Adrenal gland (tissue), 12 donors: ENCODE data around the gene ROBO2. TPM values are rescaled to one million over a fixed set of nuclear protein-coding genes. Genes with fewer than 3 reads are reported as not detected.

Experiments
- DNase-seq, 7 donors: peaks; one replicate each; pipeline ENCODE4 v3.0.0-alpha.2; 2019 to 2020
- H3K27ac ChIP-seq, 5 donors: fragments of 200-600 bp; sonication (generic) in 4 of 5; 1 replicate in 3 of 5; 2 replicates in 2 of 5; pipeline versions ENCODE4 v1.5.1 to v1.8.0; 2016 to 2020; ENCODE audit warnings: mild to moderate bottlenecking in 1 of 5
- H3K27me3 ChIP-seq: fragments of 200-600 bp; 2 replicates; pipeline ENCODE4 v1.8.0; 2021
- H3K36me3 ChIP-seq, 2 donors: fragments of 200-600 bp; replicated peaks in 1 of 2; 1 replicate in 1 of 2; 2 replicates in 1 of 2; pipeline versions ENCODE4 v1.5.1 to v1.8.0; 2018 to 2022
- H3K4me1 ChIP-seq, 2 donors: fragments of 200-600 bp; replicated peaks in 1 of 2; 1 replicate in 1 of 2; 2 replicates in 1 of 2; pipeline versions ENCODE4 v1.5.1 to v1.8.0; 2018 to 2021
- H3K4me3 ChIP-seq, 4 donors: fragments of 200-600 bp; sonication (generic) in 3 of 4; one replicate each; pipeline ENCODE4 v1.5.1; 2016 to 2018
- H3K9me3 ChIP-seq, 3 donors: fragments of 200-600 bp; sonication (generic) in 1 of 3; replicated peaks in 1 of 3; 1 replicate in 2 of 3; 2 replicates in 1 of 3; pipeline versions ENCODE4 v1.5.1 to v1.8.0; 2016 to 2021
- CTCF ChIP-seq, 6 experiments: fragments of 450-650 bp in 4 of 6; fragments of 200-600 bp in 2 of 6; sonication (generic) in 1 of 6; IDR thresholded peaks; 1 replicate in 5 of 6; 2 replicates in 1 of 6; pipeline versions ENCODE4 v1.5.1 to v1.8.0; 2016 to 2021; ENCODE audit warnings: antibody characterized with exemption in 6 of 6, mild to moderate bottlenecking in 2 of 6, moderate library complexity in 1 of 6
- POLR2A ChIP-seq, 2 donors: fragments of 450-650 bp; IDR thresholded peaks; one replicate each; pipeline ENCODE4 v1.6.1; 2017; ENCODE audit warnings: antibody characterized with exemption in 2 of 2, mild to moderate bottlenecking in 2 of 2, moderate library complexity in 1 of 2
- WGBS, 4 donors: extraction: QIAGEN DNeasy Blood & Tissue Kit in 2 of 4; methylation state at CpG; one replicate each; pipeline versions ENCODE4 v1.1.5 to v1.1.7; 2013 to 2017; 5-methylcytosine and 5-hydroxymethylcytosine counted together
- intact Hi-C, 2 donors: fragments of 100-400 bp; cut with DNase I; formaldehyde crosslinking; loops; one replicate each; pipeline versions ENCODE4 v1.14.1 to v1.15.0; 2022 to 2023
- polyA plus RNA-seq, 3 donors: library from polyadenylated mRNA; stranded (reverse); fragments of 200-250 nt in 2 of 3; fragments of 350-450 nt in 1 of 3; fragmentation: Illumina TruSeq in 1 of 3; extraction: RNeasy Lipid Tissue Mini Kit (QIAGEN cat#74804) in 1 of 3; gene quantifications; one replicate each; pipeline ENCODE4 v1.2.3, GENCODE V29; 2013 to 2014
- total RNA-seq, 9 donors: library from RNA; depleted of rRNA in 4 of 9; stranded (reverse); fragments of >200 nt in 4 of 9; fragments of 120-200 nt in 1 of 9; fragmentation: NEBNext Ultra II Directional in 1 of 9; extraction: Animal tissue kit (Norgen Biotek cat#: 25700) in 1 of 9; gene quantifications; one replicate each; pipeline versions ENCODE4 v1.1.0 to v1.2.4, GENCODE V29; 2013 to 2023
- donor health status: healthy with polysubstance abuse.
- donor health status: Bipolar disorder and iron deficiency.
- donor health status: DM: yes; HTN: yes; CAD: no.
- donor health status: DM: no; HTN: no; CAD: no.
- donor health status: DM: no; HTN: no; CAD: no.
- donor health status: DM: yes; HTN: yes; CAD: no.

Gene ROBO2
- total and polyA plus RNA-seq, 12 donors, result 0.30 to 9.9 (median 2.5) TPM; not detected in 1

GRCh38 chr3:77323626-77324025 lies 283.7 kb downstream of the ROBO2 start:
- Histone ChIP-seq H3K27ac (no peak overlapping the region), H3K4me3 (no peak overlapping the region), H3K36me3 (no peaks in the 10 kb centered on the region), H3K4me1 (no peaks in the 10 kb centered on the region), H3K9me3 (no peaks in the 10 kb centered on the region), H3K27me3 (no peaks in the 10 kb centered on the region)
- no peak for DNase-seq
- intact Hi-C loops, result no loop called here
- TF ChIP-seq POLR2A (IDR thresholded peaks at IDR 0.05) (no peak), CTCF (IDR thresholded peaks at IDR 0.05) (no peak)

GRCh38 chr3:77324105-77324504 lies 284.2 kb downstream of the ROBO2 start:
- no peak overlapping the region for H3K27ac ChIP-seq
- 78 to 89% (median 87%) methylated on average over 3 of the region's 3 CpGs for WGBS, 4 donors
- TF ChIP-seq CTCF (IDR thresholded peaks at IDR 0.05) (no peak), POLR2A (IDR thresholded peaks at IDR 0.05) (no peak)
- H3K4me1 ChIP-seq, result no peaks in the 10 kb centered on the region
- DNase-seq, result no peak
- H3K9me3 ChIP-seq, result no peaks in the 10 kb centered on the region
- intact Hi-C loops, result no loop called here
- H3K27me3 ChIP-seq, result no peaks in the 10 kb centered on the region
- no peaks in the 10 kb centered on the region for H3K36me3 ChIP-seq
- H3K4me3 ChIP-seq, result no peak overlapping the region

GRCh38 chr3:77325280-77325679 lies 285.4 kb downstream of the ROBO2 start:
- TF ChIP-seq CTCF (IDR thresholded peaks at IDR 0.05) (no peak), POLR2A (IDR thresholded peaks at IDR 0.05) (no peak)
- H3K27me3 ChIP-seq, result no peaks in the 10 kb centered on the region
- no peaks in the 10 kb centered on the region for H3K9me3 ChIP-seq
- intact Hi-C loops, result no loop called here
- no peak overlapping the region for H3K4me3 ChIP-seq
- 65 to 88% (median 75%) methylated on average over 2 of the region's 2 CpGs for WGBS, 4 donors
- H3K4me1 ChIP-seq, result no peaks in the 10 kb centered on the region
- H3K27ac ChIP-seq, result no peak overlapping the region
- H3K36me3 ChIP-seq, result no peaks in the 10 kb centered on the region
- DNase-seq, result no peak

GRCh38 chr3:77325702-77326101 lies 285.8 kb downstream of the ROBO2 start:
- no peaks in the 10 kb centered on the region for H3K27me3 ChIP-seq
- no peaks in the 10 kb centered on the region for H3K4me1 ChIP-seq
- no peak for DNase-seq
- H3K27ac ChIP-seq, result no peak overlapping the region
- H3K36me3 ChIP-seq, result no peaks in the 10 kb centered on the region
- no peak for TF ChIP-seq CTCF (IDR thresholded peaks at IDR 0.05)
- TF ChIP-seq POLR2A (IDR thresholded peaks at IDR 0.05), result no peak
- H3K4me3 ChIP-seq, result no peak overlapping the region
- intact Hi-C loops, result no loop called here
- H3K9me3 ChIP-seq, result no peaks in the 10 kb centered on the region
- WGBS, 4 donors, result 87 to 93% (median 90%) methylated on average over 2 of the region's 2 CpGs
